HAP-1 (cell line): ENCODE results near the gene SRGAP2.
"Not testable (repeated sequence)": the region's sequence is repeated elsewhere in the genome, so short reads cannot be mapped to it uniquely, and the experiment has no call there.

ENCODE experiments used
- DNase-seq, 2 experiments: peaks; one replicate each; pipeline ENCODE4 v3.0.0-alpha.2; 2016 to 2020; ENCODE audit warnings: low spot score in 2 of 2
- H3K27me3 ChIP-seq: fragments of 250-450 bp; sonication (Bioruptor Pico); 2 replicates; pipeline ENCODE4 v1.5.1; 2020; ENCODE audit warnings: low read depth, mild to moderate bottlenecking, moderate library complexity
- H3K36me3 ChIP-seq: fragments of 250-450 bp; sonication (Bioruptor Pico); replicated peaks from 2 replicates; pipeline ENCODE4 v1.5.1; 2020; ENCODE audit warnings: mild to moderate bottlenecking
- H3K4me1 ChIP-seq: fragments of 250-450 bp; sonication (Bioruptor Pico); 2 replicates; pipeline ENCODE4 v1.5.1; 2020; ENCODE audit warnings: mild to moderate bottlenecking
- H3K4me3 ChIP-seq: fragments of 250-450 bp; sonication (Bioruptor Pico); 2 replicates; pipeline ENCODE4 v1.5.1; 2020; ENCODE audit warnings: mild to moderate bottlenecking, moderate library complexity
- H3K9me3 ChIP-seq: fragments of 250-450 bp; sonication (Bioruptor Pico); 2 replicates; pipeline ENCODE4 v1.5.1; 2020; ENCODE audit warnings: mild to moderate bottlenecking, moderate library complexity
- in situ Hi-C: fragments of 300-500 bp; cut with MboI; formaldehyde crosslinking; loops from 3 replicates; pipeline ENCODE4 v1.14.3; 2020; ENCODE audit warnings: low sequenced_read_pairs, inconsistent platforms, mixed read lengths

Gene SRGAP2

DNA sequence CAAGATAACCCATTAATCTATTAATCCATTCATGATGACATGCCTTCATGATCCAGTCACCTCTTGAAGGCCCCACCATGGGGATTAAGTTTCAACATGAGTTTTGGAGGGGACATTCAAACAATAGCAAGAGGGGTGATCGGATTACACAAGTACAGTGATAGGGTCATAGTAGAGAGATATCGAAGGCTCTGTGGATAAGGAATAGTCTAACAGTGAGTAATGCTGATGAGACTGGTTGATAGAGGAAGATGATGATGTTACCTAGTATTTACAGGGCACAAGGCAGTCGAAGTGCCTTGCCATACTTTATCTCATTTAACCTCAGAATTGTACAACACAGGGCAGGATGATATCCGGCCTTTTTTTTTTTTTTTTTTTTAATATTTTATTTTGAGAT lies 18.2 kb downstream of the SRGAP2 start:
- H3K27me3 ChIP-seq, DNase-seq, H3K4me3 ChIP-seq, H3K36me3 ChIP-seq, H3K4me1 ChIP-seq, in situ Hi-C loops, H3K9me3 ChIP-seq: not testable (repeated sequence)

DNA sequence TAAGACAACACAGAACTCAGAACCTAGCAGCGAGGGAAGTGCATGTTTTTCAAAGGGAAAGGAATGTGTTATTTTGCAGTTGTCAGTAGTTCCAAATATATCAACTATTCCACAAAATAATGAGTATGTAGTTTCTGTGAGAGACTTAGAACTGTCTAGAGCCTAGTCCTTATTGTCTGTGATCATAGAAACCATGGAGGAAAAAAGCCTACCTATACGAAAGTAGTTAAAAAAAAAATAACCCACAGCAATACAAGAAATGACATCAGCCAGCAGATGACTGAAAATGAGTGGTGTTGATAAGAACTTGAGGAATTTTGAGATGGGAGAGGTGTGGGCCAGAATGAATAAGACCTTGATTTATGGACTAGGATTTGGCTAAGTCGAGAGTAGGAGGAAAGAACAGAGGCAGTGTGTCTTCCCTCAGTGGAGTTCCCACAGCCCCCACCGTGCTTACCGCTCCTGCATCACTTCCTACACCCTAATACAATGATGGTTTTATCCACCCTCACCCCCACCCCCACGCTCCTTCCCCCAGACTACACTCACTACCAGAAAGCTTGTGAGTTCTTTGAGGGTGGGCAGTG lies 20.9 kb downstream of the SRGAP2 start:
- H3K4me1 ChIP-seq, H3K36me3 ChIP-seq, H3K4me3 ChIP-seq, in situ Hi-C loops, DNase-seq, H3K9me3 ChIP-seq, H3K27me3 ChIP-seq: not testable (repeated sequence)

DNA sequence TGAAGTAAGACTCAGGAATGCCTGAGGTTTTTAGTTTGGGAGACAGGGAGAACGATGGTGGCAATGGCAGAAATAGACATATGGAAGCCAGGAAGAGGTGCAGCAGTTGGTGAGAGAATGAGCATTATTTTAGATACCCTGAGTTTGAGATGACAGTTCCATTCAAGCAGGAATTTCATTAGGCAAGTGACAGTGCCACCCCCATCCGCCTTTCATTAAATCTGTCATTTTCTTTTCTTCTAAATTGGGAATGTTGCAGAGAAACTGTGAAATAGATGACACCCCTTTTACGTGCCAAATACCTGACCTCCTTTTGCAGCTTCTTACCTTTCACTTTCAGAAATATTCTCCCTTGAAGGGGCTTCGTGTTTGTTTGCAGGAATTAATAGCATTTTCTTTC lies 22.0 kb downstream of the SRGAP2 start:
- H3K36me3 ChIP-seq, H3K4me1 ChIP-seq, DNase-seq, H3K27me3 ChIP-seq, H3K4me3 ChIP-seq, H3K9me3 ChIP-seq, in situ Hi-C loops: not testable (repeated sequence)

- H3K4me3 ChIP-seq, in situ Hi-C loops, H3K9me3 ChIP-seq, DNase-seq, H3K27me3 ChIP-seq, H3K36me3 ChIP-seq, H3K4me1 ChIP-seq: not testable (repeated sequence)
These were observed 23.5 kb downstream of the SRGAP2 start for GRCh38 chr1:206226886-206227285.

DNA sequence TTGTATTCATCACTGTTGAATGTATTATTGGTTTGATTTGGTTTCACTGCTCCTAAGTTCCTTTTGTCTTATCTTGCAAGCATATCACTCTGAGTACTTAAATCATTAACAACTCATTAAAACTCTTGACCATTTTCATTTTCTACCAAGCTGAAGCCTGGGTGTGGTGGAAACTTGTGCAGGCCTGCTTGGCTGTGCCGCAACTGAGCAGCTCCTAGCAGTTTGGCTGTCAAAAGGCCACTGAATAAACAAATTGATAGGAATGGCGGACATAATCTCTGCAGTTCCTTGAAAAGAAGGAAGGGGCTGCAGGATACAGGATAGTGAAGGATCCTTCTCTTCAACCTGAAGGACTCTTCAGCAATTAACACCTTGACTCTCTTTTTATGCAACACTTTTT lies 25.9 kb downstream of the SRGAP2 start:
- H3K4me1 ChIP-seq, H3K4me3 ChIP-seq, in situ Hi-C loops, DNase-seq, H3K36me3 ChIP-seq, H3K9me3 ChIP-seq, H3K27me3 ChIP-seq: not testable (repeated sequence)

DNA sequence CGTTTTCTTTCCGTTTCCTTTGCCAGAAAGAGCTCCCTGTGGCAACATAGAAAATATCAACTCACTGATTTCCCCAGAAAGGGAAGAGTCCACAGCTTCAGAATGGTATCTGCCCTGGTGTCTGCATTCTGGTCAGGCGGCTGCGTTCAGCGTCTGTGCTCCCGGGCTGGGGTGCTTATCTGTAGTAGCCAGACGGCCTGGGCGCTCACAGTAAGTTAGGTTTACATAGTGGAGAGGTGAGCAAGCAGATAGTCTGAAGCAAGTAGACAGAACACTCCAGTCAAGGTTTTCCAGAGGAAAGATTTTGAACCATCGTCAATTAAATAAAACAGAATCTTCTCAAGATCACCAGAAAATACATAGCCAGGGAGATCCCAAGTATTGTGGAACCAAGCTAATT lies 28.6 kb downstream of the SRGAP2 start:
- H3K27me3 ChIP-seq, H3K4me3 ChIP-seq, H3K9me3 ChIP-seq, DNase-seq, H3K36me3 ChIP-seq, in situ Hi-C loops, H3K4me1 ChIP-seq: not testable (repeated sequence)

GRCh38 chr1:206232970-206233645 lies 29.8 kb downstream of the SRGAP2 start:
- H3K4me1 ChIP-seq, DNase-seq, H3K4me3 ChIP-seq: not testable (repeated sequence)

DNA sequence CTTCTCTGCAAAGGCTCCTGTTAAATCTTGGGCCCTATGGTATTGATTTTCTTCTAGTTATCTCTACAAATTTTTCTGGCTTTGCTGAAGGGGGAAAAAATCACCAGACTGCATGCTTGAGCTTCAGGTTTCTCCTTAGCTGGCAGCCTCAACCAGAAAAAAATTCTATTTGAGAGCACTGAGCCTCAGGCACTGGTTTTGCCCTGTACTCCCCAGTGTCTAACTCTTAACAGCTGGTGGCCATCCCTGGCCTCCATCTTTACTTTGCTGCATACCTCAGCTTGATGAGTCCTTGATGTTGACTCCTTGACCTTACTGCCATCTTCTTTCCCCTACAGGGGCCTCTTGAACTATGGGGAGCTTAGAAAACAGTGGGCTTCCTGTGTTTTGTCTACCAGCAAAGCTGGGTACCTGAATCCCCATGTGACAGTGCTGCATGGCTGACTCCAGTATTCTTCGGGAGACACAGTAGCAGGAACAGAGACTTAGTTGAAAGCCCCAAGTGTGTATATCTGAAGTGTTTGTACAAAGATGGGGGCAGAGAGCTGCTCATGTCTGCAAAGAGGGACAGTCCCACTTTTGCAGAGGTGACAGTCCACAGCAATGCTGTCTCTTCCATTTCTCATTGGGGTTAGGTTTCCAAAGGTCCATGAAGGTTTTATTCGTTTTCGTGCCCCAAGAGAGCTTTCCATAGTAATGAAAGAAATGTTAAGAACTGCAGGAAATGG lies 31.0 kb downstream of the SRGAP2 start:
- H3K4me3 ChIP-seq, H3K9me3 ChIP-seq, H3K27me3 ChIP-seq, in situ Hi-C loops, DNase-seq, H3K4me1 ChIP-seq, H3K36me3 ChIP-seq: not testable (repeated sequence)

More at GRCh38 chr1:206232970-206233645, 29.8 kb downstream of the SRGAP2 start:
- H3K36me3 ChIP-seq, in situ Hi-C loops, H3K27me3 ChIP-seq, H3K9me3 ChIP-seq: not testable (repeated sequence)

- H3K36me3 ChIP-seq, H3K4me3 ChIP-seq, H3K4me1 ChIP-seq, H3K27me3 ChIP-seq, DNase-seq, H3K9me3 ChIP-seq, in situ Hi-C loops: not testable (repeated sequence)
These were observed 31.8 kb downstream of the SRGAP2 start for GRCh38 chr1:206235190-206235589.

DNA sequence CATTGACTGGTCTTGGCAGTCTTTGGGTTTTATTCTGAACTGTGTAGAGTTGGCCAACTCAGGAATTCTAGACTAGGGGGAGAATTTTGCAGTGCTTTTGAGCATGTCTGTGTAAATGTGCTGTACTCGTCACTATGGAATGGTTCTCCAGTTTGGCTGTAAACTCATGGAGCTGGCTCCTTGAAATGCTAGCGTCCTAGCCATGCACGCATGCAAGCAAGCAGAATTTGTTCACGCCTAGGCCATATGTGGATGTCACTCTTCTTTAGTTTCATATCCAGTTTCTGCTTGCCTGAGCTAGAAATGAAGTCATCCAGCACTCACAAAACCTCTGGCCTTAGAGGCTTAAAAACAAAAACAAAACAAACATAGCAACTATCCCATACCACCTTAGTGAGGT lies 36.9 kb downstream of the SRGAP2 start:
- DNase-seq, H3K27me3 ChIP-seq, H3K4me1 ChIP-seq, H3K4me3 ChIP-seq, in situ Hi-C loops, H3K36me3 ChIP-seq, H3K9me3 ChIP-seq: not testable (repeated sequence)

DNA sequence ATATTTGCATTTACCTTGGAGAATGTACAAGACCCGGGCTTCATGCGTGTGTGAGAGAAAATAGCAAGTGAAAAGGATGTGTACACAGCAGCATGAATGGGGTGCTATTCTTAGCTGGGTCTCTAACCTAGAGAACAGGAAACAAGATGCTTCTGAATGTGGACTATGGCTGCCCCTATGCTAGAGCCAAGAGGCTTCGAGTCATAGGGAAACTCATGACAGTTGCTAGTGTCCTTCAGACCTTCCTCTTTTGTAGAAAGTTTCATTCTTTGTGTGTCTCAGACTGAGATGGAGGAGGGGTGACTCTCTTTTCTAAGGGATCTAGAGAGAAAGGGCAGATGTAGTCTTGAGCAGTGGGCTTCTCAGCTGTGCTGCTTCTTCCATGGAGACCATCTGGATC lies 40.0 kb downstream of the SRGAP2 start:
- DNase-seq, H3K36me3 ChIP-seq, H3K9me3 ChIP-seq, in situ Hi-C loops, H3K4me1 ChIP-seq, H3K27me3 ChIP-seq, H3K4me3 ChIP-seq: not testable (repeated sequence)

DNA sequence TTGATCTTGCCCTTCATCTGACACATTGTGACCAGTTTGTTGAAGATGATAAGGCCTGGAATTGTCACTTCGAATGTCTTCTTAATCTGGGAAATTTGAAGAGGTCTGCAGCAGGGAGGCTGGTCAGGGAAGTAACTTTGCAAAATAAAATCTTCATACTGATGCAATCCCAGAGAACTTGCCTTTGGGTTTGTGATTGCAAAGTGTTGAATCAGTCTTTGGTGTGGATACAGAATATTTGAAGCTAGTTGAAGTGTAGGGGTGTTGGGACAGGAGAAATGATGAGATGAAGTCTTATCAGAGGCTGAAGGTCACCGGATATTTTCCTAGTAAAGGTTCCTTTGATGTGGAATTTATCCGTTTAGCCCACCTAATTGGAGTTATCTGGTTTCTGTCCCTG lies 42.1 kb downstream of the SRGAP2 start:
- H3K27me3 ChIP-seq, H3K36me3 ChIP-seq, in situ Hi-C loops, H3K9me3 ChIP-seq, H3K4me3 ChIP-seq, H3K4me1 ChIP-seq, DNase-seq: not testable (repeated sequence)

DNA sequence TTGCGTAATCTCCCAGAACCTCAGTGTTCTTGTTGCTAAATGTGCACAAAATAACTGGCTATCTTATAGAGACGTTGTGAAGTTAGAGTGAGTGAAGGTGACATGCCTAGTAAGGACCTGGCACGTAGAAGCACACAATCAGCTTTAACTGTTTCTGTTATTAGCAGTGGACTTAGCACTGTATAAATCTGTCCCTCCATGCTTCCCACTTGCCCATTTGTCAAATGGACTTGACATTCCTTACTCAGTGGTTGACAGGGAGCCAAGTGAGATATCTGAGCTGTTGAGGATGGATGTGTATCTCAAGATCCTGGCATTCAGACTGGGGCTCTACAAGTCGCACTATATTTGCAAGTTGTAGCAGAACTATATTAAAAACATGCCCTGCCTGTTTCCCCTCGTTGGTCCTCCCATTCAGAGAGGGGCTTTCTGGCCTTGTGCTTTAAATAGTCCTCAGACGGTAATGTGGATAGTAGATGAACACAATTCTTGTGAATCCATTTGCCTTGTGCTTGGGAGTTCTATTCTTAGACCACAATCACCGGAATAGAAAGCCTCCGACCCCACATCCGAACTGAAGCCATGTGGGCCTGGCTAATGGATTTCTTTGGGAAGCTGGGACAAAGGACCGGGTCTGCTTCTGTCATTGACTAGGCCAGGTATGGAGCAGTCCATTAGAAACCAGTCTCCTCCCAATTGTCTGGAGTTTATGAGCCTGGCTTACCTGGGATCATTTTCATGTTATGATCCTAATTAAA lies 43.0 kb downstream of the SRGAP2 start:
- H3K9me3 ChIP-seq, H3K27me3 ChIP-seq, H3K4me3 ChIP-seq, DNase-seq, H3K4me1 ChIP-seq, H3K36me3 ChIP-seq, in situ Hi-C loops: not testable (repeated sequence)
